ENCODE measurements around the gene EML5.

GRCh38 chr14:88707088-88707487, 85.7 kb downstream of the EML5 start:
- TF ChIP-seq ZNF274 (IDR thresholded peaks at IDR 0.05; ENCODE audit: low read depth, low read length): no peak
- TF ChIP-seq YY1 (IDR thresholded peaks at IDR 0.05; ENCODE audit: insufficient read depth, insufficient read length): no peak
- TF ChIP-seq SUZ12 (IDR thresholded peaks at IDR 0.05; ENCODE audit: extremely low read depth, insufficient read depth, insufficient read length): no peak
